Measurements from ENCODE around the gene OR52M1.

DNA sequence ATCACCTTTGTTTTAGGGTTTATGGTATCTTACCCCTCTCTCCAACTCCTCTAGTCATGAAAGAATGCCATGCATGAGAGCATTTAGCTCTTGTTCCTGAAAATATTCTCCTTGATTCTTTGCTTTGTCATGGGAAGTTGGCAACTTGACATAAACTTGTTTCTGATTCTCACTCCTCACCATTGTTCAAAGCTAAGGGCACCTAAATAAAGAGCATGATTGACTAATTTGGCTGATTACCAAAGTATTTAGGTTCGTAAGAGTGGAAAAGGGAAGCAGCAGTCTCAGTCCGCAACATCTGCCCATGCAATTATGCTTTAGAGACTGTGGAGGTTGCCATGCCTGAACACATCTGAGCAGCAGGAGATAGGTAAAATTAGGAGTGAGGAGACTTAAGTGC is 36.1 kb upstream of the OR52M1 start:
- TF ChIP-seq EZH2 (IDR thresholded peaks at IDR 0.05) (no peak), POLR2AphosphoS5 (IDR thresholded peaks at IDR 0.05; ENCODE audit: borderline replicate concordance, low read depth, low read length) (no peak), FOXP2 (optimal IDR thresholded peaks at IDR 0.05; ENCODE audit: control extremely low read depth, extremely low read length, insufficient read depth) (no peak)
